Measurements from ENCODE around the gene SRL.

SRL gene

DNA sequence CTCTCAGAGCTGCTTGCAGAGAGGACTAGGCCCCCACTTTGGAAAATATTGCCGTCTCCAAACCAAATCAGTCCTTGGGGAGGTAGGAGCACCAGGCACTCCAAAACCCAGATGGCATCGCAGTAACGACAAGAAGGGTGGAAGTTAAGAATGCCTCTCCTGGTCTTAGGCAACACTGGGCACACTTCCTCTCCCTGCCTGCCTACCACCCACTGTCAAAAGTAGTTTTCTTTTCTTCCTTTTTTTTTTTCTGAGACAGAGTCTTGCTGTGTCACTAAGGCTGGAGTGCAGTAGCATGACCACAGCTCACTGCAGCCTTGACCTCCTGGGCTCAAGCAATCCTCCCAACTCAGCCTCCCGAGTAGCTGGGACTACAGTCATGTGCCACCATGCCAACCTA, 47.2 kb downstream of the SRL start:
- FAIRE-seq = no peak

DNA sequence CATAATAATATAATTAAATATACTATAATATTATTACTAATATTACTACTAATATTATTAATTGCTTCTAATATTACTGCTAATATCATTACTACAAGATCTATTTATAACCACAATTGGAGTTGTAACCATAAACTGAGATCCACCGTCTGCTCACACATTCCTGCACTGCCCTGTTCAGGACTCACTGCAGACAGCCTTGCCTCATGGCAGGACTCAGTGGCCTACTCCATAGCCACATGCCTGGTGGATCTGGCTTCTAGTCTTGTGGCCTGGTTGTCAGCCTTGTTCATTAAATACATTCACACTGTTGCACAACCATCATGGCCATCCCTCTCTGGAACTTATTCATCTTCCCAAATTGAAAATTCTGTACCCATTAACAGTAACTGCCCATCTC, 48.0 kb downstream of the SRL start:
- FAIRE-seq = no peak

DNA sequence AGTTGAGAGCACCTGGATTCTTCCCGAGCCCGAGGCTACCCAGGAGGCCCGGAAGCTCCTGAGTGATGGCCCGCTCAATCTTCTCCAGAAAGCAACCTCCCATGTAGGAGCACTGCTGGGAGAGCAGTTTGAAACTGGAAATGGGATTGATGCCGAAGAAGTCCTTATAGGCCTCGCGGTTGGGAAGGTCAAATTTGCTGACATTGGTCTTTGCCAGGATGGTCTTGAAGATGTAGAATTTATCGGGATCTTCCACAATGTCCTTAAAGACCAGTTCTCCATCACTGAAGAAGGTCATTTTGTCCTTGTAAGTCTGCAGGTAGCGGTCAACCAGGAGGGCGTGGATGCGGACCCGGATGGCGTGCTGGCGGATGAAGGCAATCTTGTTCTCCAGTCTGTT, 49.7 kb downstream of the SRL start:
- FAIRE-seq = no peak

DNA sequence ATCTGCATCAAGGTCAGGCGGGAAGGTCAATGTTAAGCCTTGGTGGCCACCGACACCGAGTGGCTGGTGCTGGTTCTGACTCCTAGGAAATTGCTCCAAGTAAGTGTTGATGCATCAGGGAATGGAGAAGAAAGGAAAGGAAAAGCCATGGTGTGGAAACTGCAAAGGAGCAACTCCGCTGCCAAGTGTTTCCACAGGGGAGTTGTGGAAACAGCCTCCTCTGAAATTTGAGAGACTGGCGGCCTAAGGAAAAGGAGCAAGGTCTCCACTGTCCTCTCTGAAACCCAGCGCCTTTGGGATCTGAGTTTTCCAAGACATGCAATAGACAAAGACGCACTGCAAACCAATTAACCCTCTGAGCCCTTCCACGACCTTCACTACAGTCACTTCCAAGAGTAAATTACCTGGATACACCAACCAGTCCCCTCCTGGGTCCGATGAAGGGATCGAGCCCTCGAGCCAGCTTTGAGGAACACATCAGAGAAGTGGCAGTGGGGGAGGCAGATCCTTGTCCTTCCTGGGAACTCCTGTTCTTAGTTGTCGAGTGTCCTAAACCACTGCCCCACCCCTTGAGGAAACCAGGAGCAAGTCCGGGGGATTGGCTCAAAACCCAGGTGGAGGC, 51.1 kb downstream of the SRL start:
- no peak for FAIRE-seq

DNA sequence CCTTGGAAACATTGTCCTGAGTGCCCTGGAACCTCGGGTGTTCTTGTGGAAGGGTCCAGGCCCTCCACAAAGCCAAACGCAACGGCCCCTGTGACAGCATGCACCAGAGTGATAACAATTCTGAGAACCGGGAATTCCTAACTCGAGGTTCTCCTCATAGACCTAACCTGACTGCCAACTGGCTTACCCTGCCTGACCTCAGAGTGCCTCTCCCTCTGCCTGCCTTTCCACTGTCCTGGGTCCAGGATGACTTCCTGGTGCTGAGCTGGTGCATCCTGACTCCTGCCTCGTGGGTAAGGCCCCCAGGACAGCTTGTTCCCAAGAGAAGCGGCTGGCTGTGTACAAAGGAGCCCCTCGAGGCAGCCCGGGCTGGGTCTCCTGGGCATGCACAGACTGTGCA, 51.8 kb downstream of the SRL start:
- no peak for FAIRE-seq

DNA sequence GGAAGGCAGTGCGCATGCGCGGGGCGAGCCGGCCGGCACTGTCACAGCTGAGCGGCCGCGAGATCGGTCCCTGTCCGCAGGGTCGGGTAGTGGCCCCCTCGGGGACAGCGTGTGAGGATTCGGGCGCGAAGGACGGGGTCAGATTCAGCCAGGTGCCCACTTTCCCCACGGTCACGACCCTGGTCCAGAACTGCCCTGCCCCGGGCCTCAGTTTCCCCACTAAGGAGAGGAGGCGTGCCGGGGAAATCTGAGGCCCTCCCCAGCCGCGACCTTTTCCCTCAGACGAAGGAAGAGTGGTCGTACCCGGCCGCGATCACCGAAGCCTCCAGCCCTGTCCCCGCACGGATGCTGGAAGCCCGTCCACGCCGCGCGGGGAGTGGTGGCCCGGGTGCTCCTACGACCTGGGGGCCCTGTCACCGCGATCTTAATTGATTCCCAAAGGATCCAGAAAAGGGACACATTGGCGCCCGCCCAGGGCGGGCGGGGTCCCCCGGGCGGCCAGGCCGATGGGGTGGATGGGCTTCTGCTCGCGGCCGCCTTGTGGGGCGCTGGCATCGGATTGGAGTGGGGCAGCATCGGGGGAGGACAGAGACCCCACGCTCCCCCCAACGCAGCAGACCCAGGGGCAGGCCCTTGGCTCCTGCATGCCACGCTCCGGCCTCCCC, 57.7 kb downstream of the SRL start:
- FAIRE-seq = no peak

DNA sequence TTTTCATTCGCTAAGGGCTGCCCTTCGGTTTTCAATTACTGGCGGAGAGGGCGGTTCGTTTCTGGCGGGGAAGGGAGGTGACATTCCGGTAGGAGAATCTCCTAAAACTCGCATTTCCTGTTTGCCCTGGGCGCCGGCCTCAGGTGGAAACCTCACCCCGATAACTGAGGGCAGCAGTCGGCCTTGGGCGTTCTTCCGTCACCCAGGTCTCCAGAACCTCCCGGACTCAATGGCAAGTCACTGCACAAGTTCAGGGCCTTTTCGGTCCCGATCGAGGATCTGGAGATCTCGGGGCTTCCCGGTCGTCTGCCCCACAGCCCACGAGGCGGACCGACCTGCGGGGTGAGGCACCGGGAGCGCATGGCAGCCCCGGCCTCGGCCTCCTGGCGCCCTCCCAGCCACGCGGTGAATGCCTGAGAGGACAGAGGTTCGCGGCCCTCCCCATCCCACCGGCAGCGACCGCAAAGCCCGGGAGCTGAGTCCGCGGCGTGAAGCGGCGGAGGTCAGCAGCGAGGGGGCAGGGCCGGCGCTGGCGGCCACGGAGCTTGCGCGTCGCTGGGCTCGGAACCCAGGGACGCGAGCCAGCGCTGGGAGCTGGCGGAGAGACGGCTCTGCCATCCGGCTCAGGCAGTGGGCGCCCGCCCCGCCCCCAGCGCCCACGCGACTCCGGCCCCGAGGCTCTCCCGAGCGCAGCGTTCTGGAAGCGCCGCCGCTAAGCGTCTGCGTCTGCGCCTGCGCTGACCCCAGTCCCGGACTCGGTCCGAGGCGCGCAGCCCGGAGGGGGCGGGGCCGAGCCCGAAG, 58.4 kb downstream of the SRL start:
- no peak for FAIRE-seq

DNA sequence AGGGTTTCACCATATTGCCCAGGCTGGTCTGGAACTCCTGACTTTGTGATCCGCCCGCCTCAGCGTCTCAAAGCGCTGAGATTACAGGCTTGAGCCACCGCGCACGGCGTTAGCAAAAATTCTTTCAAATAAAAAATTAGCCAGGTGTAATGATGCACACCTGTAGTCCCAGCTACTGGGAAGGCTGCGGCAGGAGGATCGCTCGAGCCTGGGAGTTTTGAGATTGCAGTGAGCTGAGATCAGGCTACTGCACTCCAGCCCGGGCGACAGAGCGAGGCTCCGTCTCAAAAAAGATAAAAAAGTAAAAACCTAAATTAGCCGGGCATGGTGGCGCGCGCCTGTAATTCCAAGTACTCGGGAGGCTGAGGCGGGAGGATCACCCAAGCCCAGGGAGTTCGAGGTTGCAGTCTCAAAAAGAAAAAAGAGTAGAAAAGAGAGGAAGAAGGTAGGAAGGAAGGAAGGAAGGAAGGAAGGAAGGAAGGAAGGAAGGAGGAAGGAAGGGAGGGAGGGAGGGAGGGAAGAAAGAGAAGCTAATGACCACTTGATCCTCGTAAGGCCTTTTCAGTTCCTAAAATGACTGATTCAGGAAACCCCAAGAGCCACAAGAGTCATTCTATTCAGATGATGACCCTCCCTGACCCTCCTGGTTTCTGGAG, 59.2 kb downstream of the SRL start:
- FAIRE-seq = no peak

DNA sequence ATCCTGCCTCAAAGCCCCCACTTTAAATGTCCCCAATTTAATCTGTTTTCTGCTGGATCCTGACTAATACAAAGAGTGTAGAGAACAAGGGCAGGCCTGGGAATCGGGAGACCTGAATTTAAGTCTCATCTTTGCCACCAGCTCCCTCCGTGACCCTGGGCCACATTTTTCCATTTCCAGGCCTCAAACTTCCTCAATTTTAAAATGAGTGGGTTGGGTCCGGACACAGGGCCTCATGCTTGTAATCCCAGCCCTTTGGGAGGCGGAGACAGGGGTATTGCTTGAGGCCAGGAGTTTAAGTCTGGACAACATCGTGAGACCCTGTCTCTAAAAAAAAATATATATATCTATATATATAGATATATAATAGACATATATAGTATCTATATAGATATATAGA, 61.4 kb downstream of the SRL start:
- no peak for FAIRE-seq

DNA sequence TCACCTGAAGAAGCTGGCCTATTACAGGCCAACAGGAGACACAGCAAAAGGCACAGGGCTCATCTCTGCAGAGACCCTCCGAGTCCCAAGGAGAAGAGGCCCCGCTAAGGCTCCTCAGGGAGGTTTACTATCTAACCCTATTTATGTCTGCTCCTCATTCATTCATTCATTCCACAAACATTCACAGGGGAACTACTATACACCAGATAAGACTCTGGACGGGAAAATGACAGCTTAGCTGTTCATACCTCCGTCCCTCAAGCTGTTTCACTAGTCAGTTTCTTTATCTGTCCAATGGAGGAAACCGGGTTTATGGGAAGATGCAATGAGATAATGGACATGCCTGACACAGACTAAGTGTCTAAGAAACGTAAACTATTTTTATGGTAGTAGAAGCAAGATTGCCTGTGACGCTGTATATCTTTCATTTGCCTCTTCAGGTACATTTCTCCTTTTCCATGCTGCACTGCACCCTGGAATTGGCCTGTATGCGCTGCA, 62.1 kb downstream of the SRL start:
- no peak for FAIRE-seq

DNA sequence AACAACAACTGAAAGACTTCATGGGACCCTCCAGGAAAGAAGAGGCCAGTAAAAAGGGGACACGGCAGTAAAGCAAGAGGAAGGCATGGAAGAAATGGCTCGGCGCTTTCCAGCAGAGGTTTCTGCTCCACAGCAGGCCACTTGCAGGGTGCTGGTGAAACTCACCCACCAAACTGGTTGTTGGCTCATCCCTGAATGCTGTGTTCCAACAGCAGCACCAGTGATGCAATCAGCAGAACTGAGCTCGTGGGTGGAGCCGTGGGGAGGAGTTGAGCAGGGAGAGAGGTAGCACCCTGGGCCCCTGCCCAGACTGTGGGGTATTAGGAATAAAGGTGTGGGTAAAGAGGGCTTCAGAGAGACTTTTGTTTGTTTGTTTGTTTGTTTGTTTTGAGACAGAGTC, 62.9 kb downstream of the SRL start:
- FAIRE-seq = no peak

DNA sequence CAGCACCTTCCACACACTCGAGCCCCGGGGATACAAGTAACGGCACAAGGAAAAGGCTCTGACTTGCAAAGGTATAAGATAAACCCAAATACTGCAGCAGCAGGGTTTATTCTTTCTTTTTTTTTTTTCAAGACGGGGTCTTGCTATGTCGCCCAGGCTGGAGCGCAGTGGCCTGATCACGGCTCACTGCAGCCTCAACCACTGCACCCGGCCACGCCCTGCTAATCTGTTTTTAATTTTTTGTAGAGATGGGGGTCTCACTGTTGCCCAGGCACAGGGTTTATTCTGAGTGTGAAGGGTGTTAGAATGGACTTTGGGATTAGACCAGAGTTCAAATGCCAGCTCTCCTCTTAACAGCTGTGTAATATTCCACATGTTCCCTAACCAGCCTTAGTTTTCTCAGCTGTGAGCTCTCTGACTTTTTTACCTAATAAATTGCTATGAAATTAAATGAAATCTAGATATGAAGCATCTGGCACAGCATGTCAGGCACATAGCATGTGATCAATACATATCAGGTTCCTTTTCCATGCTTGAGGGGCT, 63.3 kb downstream of the SRL start:
- no peak for FAIRE-seq

DNA sequence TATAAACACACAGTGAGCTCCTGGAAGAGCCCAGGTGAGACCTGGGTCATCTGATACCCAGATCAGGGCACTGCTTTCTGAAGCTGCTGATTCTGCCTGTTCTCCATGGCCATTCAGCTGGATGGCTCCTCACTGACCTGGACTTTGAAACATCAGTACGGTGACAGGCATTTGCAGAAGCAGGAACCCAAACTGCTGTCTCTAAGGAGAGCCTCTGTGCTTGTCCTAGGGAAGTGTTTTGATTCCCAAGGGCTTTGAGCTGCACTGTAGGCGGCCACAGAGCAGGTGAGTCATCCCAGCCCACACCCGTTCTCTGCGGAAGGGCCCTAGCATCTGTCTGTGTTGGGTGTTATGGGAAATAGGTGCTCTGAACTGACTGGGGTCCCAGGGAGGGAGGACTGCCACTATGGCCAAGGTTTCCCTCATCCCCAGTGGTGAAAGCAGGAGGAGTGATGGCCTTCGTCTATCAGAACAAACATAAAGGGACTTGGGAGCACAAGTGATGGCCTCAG, 64.9 kb downstream of the SRL start:
- no peak for FAIRE-seq

DNA sequence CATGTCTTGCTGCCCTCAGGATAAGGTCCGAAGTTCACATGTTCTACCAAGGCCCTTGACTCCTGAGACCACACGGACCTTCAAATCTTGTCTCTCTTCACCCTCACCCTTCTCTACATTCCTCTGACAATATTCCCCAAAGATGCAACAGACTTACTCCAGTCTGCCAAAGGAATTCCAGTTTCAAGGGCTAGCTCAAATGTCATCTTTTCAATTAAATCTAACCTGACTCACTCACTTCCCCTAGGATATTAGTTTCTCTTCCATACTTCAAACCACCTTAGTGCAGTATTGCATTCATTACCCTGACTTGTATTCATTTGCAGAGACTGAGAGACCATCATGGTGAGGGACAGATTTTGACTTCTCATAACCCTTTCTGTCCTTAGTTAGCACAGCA, 66.0 kb downstream of the SRL start:
- FAIRE-seq = no peak

DNA sequence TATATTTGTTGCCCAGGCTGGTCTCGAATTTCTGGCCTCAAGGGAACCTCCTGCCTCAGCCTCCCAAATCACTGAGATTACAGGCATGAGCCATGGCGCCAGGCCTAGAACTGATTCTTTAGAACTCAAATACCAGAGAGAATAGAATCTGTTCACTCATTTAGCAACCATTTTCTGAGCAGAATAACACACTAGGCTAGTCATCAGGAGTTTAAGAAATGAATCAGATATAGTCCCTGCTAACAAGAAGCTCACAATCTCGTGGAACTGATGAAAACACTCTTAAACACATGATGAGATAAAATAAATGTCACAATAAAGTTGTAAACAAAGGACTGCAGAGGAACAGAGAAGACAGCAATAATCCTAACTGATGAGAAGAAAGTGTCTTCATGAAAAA, 69.8 kb downstream of the SRL start:
- no peak for FAIRE-seq

DNA sequence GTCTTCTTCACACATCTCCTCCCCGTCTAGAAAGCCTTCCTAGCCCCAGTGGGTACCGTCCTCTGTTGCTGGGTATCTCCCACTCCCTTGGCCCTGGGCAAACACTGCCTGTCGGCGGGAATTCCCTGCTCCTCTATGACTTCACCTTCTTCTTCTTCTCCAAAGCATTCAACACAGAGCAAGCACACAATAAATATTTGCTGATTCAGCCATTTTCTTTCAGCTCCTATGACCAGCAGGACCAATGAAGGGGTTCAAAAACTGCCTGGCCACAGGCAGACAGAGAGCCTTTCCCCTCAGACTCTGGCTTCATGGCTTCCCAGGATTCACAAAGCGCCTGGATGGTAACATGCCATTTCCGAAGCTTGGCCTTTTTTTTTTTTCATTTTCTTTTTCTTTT, 72.5 kb downstream of the SRL start:
- no peak for FAIRE-seq

DNA sequence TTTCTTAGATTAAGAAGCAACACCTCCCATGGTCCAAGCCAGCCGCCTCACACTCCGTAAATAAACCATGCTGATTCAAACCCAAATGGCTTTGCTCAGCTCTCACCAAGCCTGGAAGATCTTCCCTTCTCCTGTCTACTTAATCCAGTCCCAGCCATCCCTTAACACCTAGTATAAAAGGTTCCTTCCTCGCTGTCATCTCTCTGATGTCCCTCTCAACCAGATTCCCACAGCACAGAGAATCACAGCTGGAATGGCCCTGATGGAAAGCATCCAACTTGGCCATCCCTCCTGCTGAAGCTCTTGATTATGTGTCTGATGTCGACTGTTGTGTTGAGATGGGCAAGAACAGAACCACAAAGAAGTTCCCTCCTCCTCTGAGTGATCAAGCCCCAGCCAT, 75.1 kb downstream of the SRL start:
- no peak for FAIRE-seq

DNA sequence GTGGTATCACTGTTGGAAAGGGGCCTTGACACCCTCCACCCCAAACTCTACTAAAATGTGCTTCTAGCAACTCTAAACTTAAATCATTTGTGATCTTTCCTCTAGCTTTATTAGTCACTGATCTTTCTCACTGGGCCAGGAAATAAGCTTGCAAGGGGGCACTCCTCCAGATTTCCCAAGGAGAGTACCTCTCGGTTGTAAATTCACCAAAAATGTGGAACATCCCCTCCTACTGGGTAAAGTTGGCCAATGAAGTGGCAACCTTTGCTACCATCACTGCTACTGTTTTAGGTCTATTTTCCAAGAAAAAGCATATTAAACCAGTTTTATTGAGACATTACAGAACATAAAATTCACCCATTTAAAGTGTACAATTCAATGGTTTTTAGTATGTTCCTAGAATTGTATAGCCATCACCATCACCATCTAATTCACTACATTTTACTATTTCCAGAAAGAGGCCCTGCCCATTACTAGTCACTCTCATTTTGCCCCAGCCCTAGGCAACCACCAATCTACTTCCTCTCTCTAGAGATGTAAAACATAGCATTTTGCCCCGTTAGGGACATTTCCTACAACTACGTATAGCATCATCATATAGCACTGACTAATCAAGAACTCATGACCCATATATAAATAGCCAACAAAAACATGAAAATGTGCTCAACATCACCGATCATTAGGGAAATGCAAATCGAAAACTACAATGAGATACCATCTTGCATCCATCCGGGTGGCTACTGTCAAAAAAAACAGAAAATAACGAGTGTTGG, 81.0 kb downstream of the SRL start:
- FAIRE-seq = no peak

DNA sequence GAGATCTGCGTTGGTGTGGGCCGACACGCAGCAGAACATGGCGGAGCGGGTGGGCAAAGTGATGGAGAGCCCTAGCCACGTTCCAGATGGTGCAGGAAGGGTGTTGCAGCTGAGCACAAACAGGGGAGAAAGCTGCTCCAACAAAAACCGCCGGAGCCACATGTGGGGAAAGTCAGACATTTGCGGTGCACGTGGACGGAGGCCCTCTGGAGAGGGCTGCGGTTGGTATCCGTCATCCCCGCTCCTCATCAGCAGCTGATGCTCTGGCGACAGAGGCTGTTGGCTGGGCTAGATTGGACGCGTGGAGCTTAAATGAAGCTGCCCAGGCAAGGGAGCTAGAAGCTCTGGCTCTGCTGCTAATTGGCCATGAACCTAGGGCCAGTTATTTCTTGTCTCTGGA, 82.2 kb downstream of the SRL start:
- FAIRE-seq = no peak

DNA sequence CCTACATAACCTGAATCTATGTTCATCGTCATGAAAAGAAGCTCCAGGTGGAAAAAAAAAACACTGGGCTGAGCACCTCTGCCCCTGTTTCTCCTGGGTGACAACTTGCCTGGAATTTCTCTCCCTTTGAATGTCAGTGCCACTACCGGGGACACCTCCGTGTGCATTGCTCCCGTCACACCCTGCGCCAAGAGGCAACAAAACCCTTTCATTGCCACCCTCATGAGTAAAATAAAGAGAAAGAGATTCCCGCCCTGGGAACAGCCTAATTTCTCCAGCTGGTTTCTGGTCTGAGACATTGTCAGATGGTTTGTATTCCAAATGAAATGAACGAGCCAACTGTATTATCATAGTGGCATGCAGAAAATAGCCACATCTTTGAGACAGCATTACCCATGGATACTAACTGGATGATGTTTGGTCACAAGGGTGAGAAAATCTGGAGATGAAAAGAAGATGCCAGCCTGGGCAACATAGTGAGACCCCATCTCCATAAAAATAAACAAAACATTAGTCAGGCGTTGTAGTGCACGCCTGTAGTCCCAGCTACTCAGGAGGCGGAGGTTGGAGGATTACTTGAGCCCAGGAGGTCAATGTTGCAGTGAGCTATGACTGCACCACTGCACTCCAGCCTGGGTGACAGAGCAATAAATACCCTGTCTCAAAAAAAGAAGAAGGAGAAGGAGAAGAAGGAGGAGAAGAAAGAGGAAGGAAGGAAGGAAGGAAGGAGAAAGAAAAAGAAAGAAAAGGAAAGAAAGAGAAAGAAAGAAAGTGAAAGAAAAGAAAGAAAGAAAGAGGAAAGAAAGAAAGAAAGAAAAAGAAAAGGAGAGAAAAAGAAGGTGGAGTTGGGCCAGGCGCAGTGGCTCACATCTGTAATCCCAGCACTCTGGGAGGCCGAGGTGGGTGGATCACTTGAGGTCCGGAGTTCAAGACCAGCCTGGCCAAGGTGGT, 83.5 kb downstream of the SRL start:
- no peak for FAIRE-seq

DNA sequence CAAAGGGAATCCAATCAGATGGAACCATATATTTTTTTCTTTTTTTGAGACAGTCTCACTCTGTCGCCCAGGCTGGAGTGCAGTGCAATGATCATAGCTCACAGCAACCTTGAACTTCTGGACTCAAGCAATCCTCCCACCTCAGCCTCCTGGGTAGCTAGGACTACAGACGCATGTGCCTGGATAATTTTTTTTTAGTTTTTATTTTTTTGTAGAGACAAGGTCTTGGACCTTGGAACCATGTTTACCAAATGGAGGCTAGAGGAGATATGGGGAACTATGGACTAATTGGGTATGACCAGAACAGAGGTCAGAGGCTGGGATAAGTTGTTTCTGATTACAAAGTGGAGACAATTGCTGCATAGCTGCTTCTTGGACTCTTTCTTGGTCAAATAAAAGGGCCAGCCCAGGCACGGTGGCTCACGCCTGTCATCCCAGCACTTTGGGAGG, 84.5 kb downstream of the SRL start:
- FAIRE-seq = no peak
